K562 (cell line): ENCODE measurements around the gene PTPN14. TPM values are rescaled to one million over a fixed set of nuclear protein-coding genes. Genes with fewer than 3 reads are reported as not detected.

Experiments
- ATAC-seq: fragments of 200-7000 bp; cut with Tn5 transposase; 3 replicates; pipeline ENCODE4 v1.9.1; 2020; ENCODE audit warnings: moderate library complexity
- BruUV-seq: library from RNA; stranded (reverse); fragments of 400-500 nt; replicated peaks from 2 replicates; lab custom pipeline; 2021; lab: Mats Ljungman, UMichigan
- CTCF ChIA-PET: fragments of 300-600 bp; formaldehyde crosslinking; extraction: SDS; loops from one replicate; lab custom pipeline; 2021; ENCODE audit warnings: low intra/inter-chr PET ratio; lab: Yijun Ruan, JAX
- POLR2A ChIA-PET: fragments of 300-600, 350-650 bp; sonication (Branson Sonifier 250); formaldehyde crosslinking; extraction: SDS; loops from one replicate; lab custom pipeline; 2021; ENCODE audit warnings: antibody characterized with exemption, inconsistent platforms; lab: Yijun Ruan, JAX
- DNase-seq, 4 experiments: peaks; one replicate each; pipeline versions ENCODE4 v3.0.0 to v3.0.0-alpha.2; 2011 to 2018; ENCODE audit warnings: low spot score in 3 of 4, mixed read lengths in 3 of 4; ENCODE audit errors: extremely low read depth in 1 of 4
- FAIRE-seq: peaks from 2 replicates; lab custom pipeline; 2011; peaks lifted over from hg19 to GRCh38; lab: Jason Lieb, UNC
- H2AFZ ChIP-seq: 2 replicates; pipeline ENCODE4 v1.6.0; 2011; ENCODE audit warnings: low read depth, low read length, control low read depth, inconsistent platforms
- H3K27ac ChIP-seq: fragments of 200-600 bp; 3 replicates; pipeline ENCODE4 v1.8.0; 2011; ENCODE audit warnings: low read depth, mild to moderate bottlenecking, control low read depth, inconsistent platforms, low read length, moderate library complexity, mixed read lengths; ENCODE audit errors: extremely low read depth
- H3K27me3 ChIP-seq, 2 experiments: fragments of 300-600 bp in 1 of 2; 2 replicates in 1 of 2; 3 replicates in 1 of 2; pipeline versions ENCODE4 v1.6.0 to v1.8.0; 2011; ENCODE audit warnings: inconsistent platforms in 2 of 2, low read length in 2 of 2, mild to moderate bottlenecking in 1 of 2, mixed read lengths in 1 of 2, moderate library complexity in 1 of 2; ENCODE audit not compliant: control insufficient read depth in 2 of 2, insufficient read depth in 2 of 2
- H3K36me3 ChIP-seq: fragments of 300-600 bp; 3 replicates; pipeline ENCODE4 v1.8.0; 2011; ENCODE audit warnings: mild to moderate bottlenecking, low read length, inconsistent platforms; ENCODE audit not compliant: control insufficient read depth, insufficient read depth
- H3K4me1 ChIP-seq, 2 experiments: fragments of 200-600 bp in 1 of 2; replicated peaks in 1 of 2; 2 replicates in 1 of 2; 3 replicates in 1 of 2; pipeline versions ENCODE4 v1.5.1 to v1.8.0; 2011; ENCODE audit warnings: inconsistent platforms in 2 of 2, low read length in 2 of 2, mild to moderate bottlenecking in 1 of 2, mixed read lengths in 1 of 2, moderate library complexity in 1 of 2; ENCODE audit not compliant: control insufficient read depth in 2 of 2, insufficient read depth in 2 of 2
- H3K4me2 ChIP-seq: 2 replicates; pipeline ENCODE4 v1.6.1; 2011; ENCODE audit warnings: low read length, control low read depth, inconsistent platforms, mixed read lengths; ENCODE audit not compliant: insufficient read depth
- H3K4me3 ChIP-seq: fragments of 200-600 bp; sonication (generic), shearing (Covaris generic); 2 replicates; pipeline ENCODE4 v1.5.1; 2016; ENCODE audit warnings: control low read depth, inconsistent platforms
- H3K79me2 ChIP-seq: fragments of 200-600 bp; 3 replicates; pipeline ENCODE4 v1.8.0; 2011; ENCODE audit warnings: low read length, inconsistent platforms; ENCODE audit not compliant: control insufficient read depth, insufficient read depth
- H3K9ac ChIP-seq, 2 experiments: 2 replicates each; pipeline versions ENCODE4 v1.6.0 to v1.6.1; 2011; ENCODE audit warnings: low read depth in 2 of 2, low read length in 2 of 2, control low read depth in 1 of 2, inconsistent platforms in 1 of 2, mild to moderate bottlenecking in 1 of 2, mixed read lengths in 1 of 2; ENCODE audit not compliant: insufficient read depth in 1 of 2
- H3K9me1 ChIP-seq: one replicate; pipeline ENCODE4 v1.6.0; 2011; ENCODE audit warnings: inconsistent platforms, mild to moderate bottlenecking, low read length, moderate library complexity; ENCODE audit not compliant: control insufficient read depth, insufficient read depth
- H3K9me3 ChIP-seq: replicated peaks from 2 replicates; pipeline ENCODE4 v1.5.1; 2011; ENCODE audit warnings: low read depth, low read length, inconsistent platforms; ENCODE audit not compliant: control insufficient read depth, insufficient read depth
- H4K20me1 ChIP-seq: replicated peaks from 2 replicates; pipeline ENCODE4 v1.6.1; 2011; ENCODE audit warnings: low read length, inconsistent platforms, mixed read lengths; ENCODE audit not compliant: control insufficient read depth, insufficient read depth
- ARID3A ChIP-seq: IDR thresholded peaks from 2 replicates; pipeline ENCODE4 v1.6.1; 2012; ENCODE audit warnings: low read depth, low read length, improper control_type of control experiment, borderline replicate concordance
- BRF1 ChIP-seq: IDR thresholded peaks from 3 replicates; pipeline ENCODE4 v1.6.1; 2011; ENCODE audit warnings: borderline replicate concordance, mild to moderate bottlenecking; ENCODE audit not compliant: insufficient read length; ENCODE audit errors: extremely low read depth
- CBX3 ChIP-seq, 2 experiments: IDR thresholded peaks; 1 replicate in 1 of 2; 2 replicates in 1 of 2; pipeline ENCODE4 v1.6.1; 2012; ENCODE audit warnings: inconsistent platforms in 2 of 2, low read length in 2 of 2, borderline replicate concordance in 1 of 2, control low read depth in 1 of 2
- E2F8 ChIP-seq: fragments of 450-650 bp; IDR thresholded peaks from 2 replicates; pipeline ENCODE4 v1.7.1; 2018; ENCODE audit warnings: mild to moderate bottlenecking, low read depth; ENCODE audit not compliant: partially characterized antibody
- MAFG ChIP-seq: fragments of 450-650 bp; conservative IDR thresholded peaks from 2 replicates; pipeline ENCODE4 v1.6.1; 2016; ENCODE audit warnings: missing genetic modification characterization, missing compliant biosample characterization
- MXI1 ChIP-seq: IDR thresholded peaks from 2 replicates; pipeline ENCODE4 v1.6.1; 2011; ENCODE audit warnings: low read depth, mild to moderate bottlenecking, improper control_type of control experiment, low read length
- RBM17 ChIP-seq: fragments of 200-400 bp; formaldehyde crosslinking; IDR thresholded peaks from 2 replicates; pipeline ENCODE4 v1.6.1; 2017; ENCODE audit warnings: low read depth, mild to moderate bottlenecking, low read length, borderline replicate concordance
- SAFB2 ChIP-seq: fragments of 200-400 bp; formaldehyde crosslinking; IDR thresholded peaks from 2 replicates; pipeline ENCODE4 v1.6.1; 2018; ENCODE audit warnings: borderline replicate concordance, low read length, low read depth, moderate library complexity; ENCODE audit not compliant: severe bottlenecking
- SMARCC2 ChIP-seq: fragments of 450-650 bp; IDR thresholded peaks from 2 replicates; pipeline ENCODE4 v1.6.1; 2017; ENCODE audit warnings: antibody characterized with exemption, moderate library complexity, mild to moderate bottlenecking, low read depth
- TAL1 ChIP-seq: fragments of 450-650 bp; IDR thresholded peaks from 2 replicates; pipeline ENCODE4 v1.6.1; 2016; ENCODE audit warnings: mild to moderate bottlenecking
- TCF3 ChIP-seq: sonication (generic); formaldehyde crosslinking; IDR thresholded peaks from 2 replicates; pipeline ENCODE4 v1.4.0; 2020; ENCODE audit warnings: mild to moderate bottlenecking, missing genetic modification reagents
- ZBTB1 ChIP-seq: sonication (generic); formaldehyde crosslinking; IDR thresholded peaks from 2 replicates; pipeline ENCODE4 v1.8.1; 2023; ENCODE audit warnings: missing genetic modification reagents, low read depth, mild to moderate bottlenecking, borderline replicate concordance
- ZC3H4 ChIP-seq: sonication (generic); formaldehyde crosslinking; IDR thresholded peaks from 2 replicates; pipeline ENCODE4 v1.9.0; 2021; ENCODE audit warnings: missing genetic modification reagents, borderline replicate concordance
- ZEB2 ChIP-seq: fragments of 450-650 bp; IDR thresholded peaks from 2 replicates; pipeline ENCODE4 v1.6.1; 2016
- ZNF41 ChIP-seq: fragments of 250-450 bp; sonication (Bioruptor Pico); conservative IDR thresholded peaks from 2 replicates; pipeline ENCODE4 v1.4.0; 2020; ENCODE audit warnings: mild to moderate bottlenecking
- ZNF551 ChIP-seq: fragments of 250-450 bp; sonication (Bioruptor Pico); IDR thresholded peaks from 2 replicates; pipeline ENCODE4 v1.5.0; 2021; ENCODE audit warnings: mild to moderate bottlenecking, moderate library complexity
- ZNF75A ChIP-seq: fragments of 450-650 bp; formaldehyde crosslinking; IDR thresholded peaks from 2 replicates; pipeline ENCODE4 v1.4.0; 2020; ENCODE audit warnings: mild to moderate bottlenecking
- in situ Hi-C: fragments of 300-500 bp; cut with MboI; formaldehyde crosslinking; loops from 4 replicates; pipeline ENCODE4 v1.15.0; 2018; ENCODE audit warnings: inconsistent platforms, mixed read lengths
- intact Hi-C: fragments of 100-400 bp; cut with micrococcal nuclease; formaldehyde crosslinking; loops from 2 replicates; pipeline ENCODE4 v1.14.2; 2022
- polyA plus RNA-seq, 8 experiments: library from polyadenylated mRNA; depleted of rRNA in 4 of 8; stranded (reverse) in 5 of 8; unstranded in 3 of 8; fragments of >200 nt; fragmentation: Nextera tagmentation in 2 of 8; fragmentation: Illumina TruSeq in 1 of 8; extraction: Ambion mirVana in 2 of 8; extraction: Trizol in 1 of 8; gene quantifications; 2 replicates each; pipeline versions ENCODE4 v1.2.1 to v1.2.3, GENCODE V29; 2011 to 2014; ENCODE audit warnings: inconsistent platforms in 1 of 8, missing spikeins in 1 of 8
- total RNA-seq, 7 experiments: library from RNA; depleted of rRNA in 6 of 7; stranded (reverse); fragments of >200 nt in 6 of 7; fragmentation: Illumina TruSeq in 2 of 7; extraction: Trizol in 2 of 7; gene quantifications; 2 replicates each; pipeline versions ENCODE4 v1.2.1 to v1.2.3, GENCODE V29; 2011 to 2021; ENCODE audit warnings: low replicate concordance in 1 of 7

PTPN14 gene
- total and polyA plus RNA-seq, 9 of the 15 experiments (the other 6 are each of a cell fraction or from before 2014, with no cell fraction given) = 0.01 to 0.29 (median 0.04) TPM; not detected in 6

- TF ChIP-seq TAL1 (no peak), ZC3H4 (CRISPR knock-in tag) (no peak), ZNF75A (no peak)
Observed at GRCh38 chr1:214581785-214582184, 30.4 kb upstream of the PTPN14 start (continued).

- Histone ChIP-seq H3K4me2 (no peak overlapping the region), H3K36me3 (no peaks in the 10 kb centered on the region)
- TF ChIP-seq SMARCC2 (no peak), ZNF551 (CRISPR knock-in tag) (no peak), TCF3 (no peak), BRF1 (no peak), E2F8 (no peak), MXI1 (no peak), ZEB2 (no peak), CBX3 (IDR thresholded peaks at IDR 0.05; ENCODE audit: borderline replicate concordance in 1 of 2, low read length in 2 of 2) (no peak), SAFB2 (no peak), ZNF41 (no peak), MAFG (tag) (no peak), ARID3A (no peak), RBM17 (no peak), ZBTB1 (CRISPR knock-in tag) (no peak)
- TF ChIP-seq, all 486 proteins: peak for 0
- Histone ChIP-seq H3K79me2 (no peaks in the 10 kb centered on the region), H3K4me1 (no peaks in the 10 kb centered on the region), H3K9me3 (no peaks in the 10 kb centered on the region; the same call in 1 of the 2 replicates), H4K20me1 (no peaks in the 10 kb centered on the region), H3K4me3 (no peak overlapping the region), H3K27ac (no peak overlapping the region), H3K9me1 (no peaks in the 10 kb centered on the region), H3K27me3 (peaks cover 2 to 5% of the 10 kb centered on the region in 2 experiments; a peak in 2 of 5 replicates), H3K9ac (no peak overlapping the region), H2AFZ (no peak overlapping the region)
- BruUV-seq = no TSS peak
- CTCF ChIA-PET = no interaction called here
- ATAC-seq (no peak), FAIRE-seq (no peak), DNase-seq (no peak)
- POLR2A ChIA-PET = interaction anchor here (1.0 kb wide), 1 partner anchor 24 kb away, joined by 3 read pairs; the partner anchor contains the start of gene CENPF
- in situ Hi-C loops (no loop called here), intact Hi-C loops (no loop called here)
Observed at GRCh38 chr1:214579183-214579582, 27.8 kb upstream of the PTPN14 start.
